Mesendoderm (in vitro differentiated cells): ENCODE data around the gene SULT1A1.

ENCODE experiments used
- DNase-seq: peaks from one replicate; pipeline ENCODE4 v3.0.0; 2013
- H2AK5ac ChIP-seq: 2 replicates; pipeline ENCODE4 v1.6.1; 2013; ENCODE audit warnings: low read length, inconsistent platforms
- H2BK120ac ChIP-seq: 2 replicates; pipeline ENCODE4 v1.6.1; 2013; ENCODE audit warnings: low read depth, mild to moderate bottlenecking, low read length, moderate library complexity, mixed read lengths
- H2BK15ac ChIP-seq: replicated peaks from 2 replicates; pipeline ENCODE4 v1.6.1; 2013; ENCODE audit warnings: low read depth, mild to moderate bottlenecking, moderate library complexity
- H2BK5ac ChIP-seq: 2 replicates; pipeline ENCODE4 v1.6.1; 2013; ENCODE audit warnings: low read length, inconsistent platforms
- H3K18ac ChIP-seq: 2 replicates; pipeline ENCODE4 v1.6.1; 2013; ENCODE audit warnings: mild to moderate bottlenecking, low read length, mixed read lengths
- H3K23ac ChIP-seq: one replicate; pipeline ENCODE4 v1.6.1; 2013; ENCODE audit warnings: low read length
- H3K27ac ChIP-seq: 2 replicates; pipeline ENCODE4 v1.5.1; 2013; ENCODE audit warnings: low read depth, mild to moderate bottlenecking, inconsistent platforms, low read length, moderate library complexity
- H3K27me3 ChIP-seq: 2 replicates; pipeline ENCODE4 v1.6.1; 2013; ENCODE audit warnings: low read length, control low read depth, mild to moderate bottlenecking, inconsistent platforms; ENCODE audit not compliant: insufficient read depth, poor library complexity
- H3K36me3 ChIP-seq: 2 replicates; pipeline ENCODE4 v1.6.1; 2013; ENCODE audit warnings: low read length, inconsistent platforms; ENCODE audit not compliant: control insufficient read depth, insufficient read depth
- H3K4ac ChIP-seq: one replicate; pipeline ENCODE4 v1.6.1; 2013; ENCODE audit warnings: low read depth, mild to moderate bottlenecking, low read length, moderate library complexity
- H3K4me1 ChIP-seq: 2 replicates; pipeline ENCODE4 v1.6.1; 2013; ENCODE audit warnings: low read depth, low read length, inconsistent platforms; ENCODE audit not compliant: control insufficient read depth
- H3K4me2 ChIP-seq: 2 replicates; pipeline ENCODE4 v1.6.1; 2013; ENCODE audit warnings: low read length
- H3K4me3 ChIP-seq: 2 replicates; pipeline ENCODE4 v1.5.1; 2013; ENCODE audit warnings: mild to moderate bottlenecking, low read length
- H3K56ac ChIP-seq: one replicate; pipeline ENCODE4 v1.6.1; 2013; ENCODE audit warnings: low read length
- H3K79me1 ChIP-seq: 2 replicates; pipeline ENCODE4 v1.6.1; 2013; ENCODE audit warnings: low read length, inconsistent platforms
- H3K79me2 ChIP-seq: 2 replicates; pipeline ENCODE4 v1.6.1; 2013; ENCODE audit warnings: mild to moderate bottlenecking, low read length; ENCODE audit not compliant: control insufficient read depth, insufficient read depth
- H3K9ac ChIP-seq: 2 replicates; pipeline ENCODE4 v1.6.1; 2013; ENCODE audit warnings: low read length, inconsistent platforms
- H4K5ac ChIP-seq: one replicate; pipeline ENCODE4 v1.6.1; 2013; ENCODE audit warnings: low read length
- H4K8ac ChIP-seq: one replicate; pipeline ENCODE4 v1.6.1; 2013; ENCODE audit warnings: low read depth, mild to moderate bottlenecking, control low read depth, low read length, moderate library complexity
- WGBS: extraction: QIAGEN DNeasy Blood & Tissue Kit; methylation state at CpG from one replicate; pipeline ENCODE4 v1.1.7; 2013; ENCODE audit warnings: low lambda C conversion rate, missing lambda C conversion rate; ENCODE audit not compliant: insufficient coverage; ENCODE audit errors: extremely low coverage; 5-methylcytosine and 5-hydroxymethylcytosine counted together

The SULT1A1 gene

GRCh38 chr16:28586466-28586865 is 23.4 kb downstream of the SULT1A1 start:
- DNase-seq: no peak

GRCh38 chr16:28585674-28586073 is 24.2 kb downstream of the SULT1A1 start:
- Histone ChIP-seq H3K9ac (no peak overlapping the region), H3K4ac (no peak overlapping the region), H2AK5ac (no peak overlapping the region), H3K4me2 (no peak overlapping the region), H2BK5ac (no peak overlapping the region), H3K79me1 (no peaks in the 10 kb centered on the region), H4K5ac (no peak overlapping the region), H3K27me3 (no peaks in the 10 kb centered on the region), H3K4me1 (no peaks in the 10 kb centered on the region), H3K56ac (no peak overlapping the region), H3K36me3 (no peaks in the 10 kb centered on the region), H3K18ac (no peak overlapping the region), H2BK15ac (no peak overlapping the region), H4K8ac (no peak overlapping the region), H3K79me2 (no peaks in the 10 kb centered on the region), H3K27ac (no peak overlapping the region), H3K4me3 (no peak overlapping the region), H3K23ac (no peak overlapping the region), H2BK120ac (no peak overlapping the region)
- WGBS: no CpG with 5 or more reads among the region's 11 CpGs
- no peak for DNase-seq

More at GRCh38 chr16:28586466-28586865, 23.4 kb downstream of the SULT1A1 start:
- no peaks in the 10 kb centered on the region for H3K27me3 ChIP-seq
- H4K5ac ChIP-seq: no peak overlapping the region
- WGBS: no CpG with 5 or more reads among the region's 3 CpGs
- H2BK5ac ChIP-seq: no peak overlapping the region
- no peak overlapping the region for H4K8ac ChIP-seq
- H3K4ac ChIP-seq: no peak overlapping the region
- H3K4me3 ChIP-seq: no peak overlapping the region
- no peak overlapping the region for H2AK5ac ChIP-seq
- no peak overlapping the region for H2BK120ac ChIP-seq
- H3K79me1 ChIP-seq: no peaks in the 10 kb centered on the region
- no peak overlapping the region for H3K9ac ChIP-seq
- no peak overlapping the region for H3K56ac ChIP-seq
- H3K79me2 ChIP-seq: no peaks in the 10 kb centered on the region
- no peak overlapping the region for H3K4me2 ChIP-seq
- no peak overlapping the region for H3K18ac ChIP-seq
- H3K23ac ChIP-seq: no peak overlapping the region
- no peak overlapping the region for H2BK15ac ChIP-seq
- H3K36me3 ChIP-seq: no peaks in the 10 kb centered on the region
- no peaks in the 10 kb centered on the region for H3K4me1 ChIP-seq
- H3K27ac ChIP-seq: no peak overlapping the region

- Histone ChIP-seq H3K23ac (no peak overlapping the region), H3K4me3 (no peak overlapping the region), H3K36me3 (no peaks in the 10 kb centered on the region), H3K9ac (no peak overlapping the region), H3K56ac (no peak overlapping the region), H3K27me3 (no peaks in the 10 kb centered on the region), H4K8ac (no peak overlapping the region), H3K79me2 (no peaks in the 10 kb centered on the region), H3K4me1 (no peaks in the 10 kb centered on the region), H3K79me1 (no peaks in the 10 kb centered on the region), H3K27ac (no peak overlapping the region), H3K4me2 (no peak overlapping the region), H2BK5ac (no peak overlapping the region), H2AK5ac (no peak overlapping the region), H4K5ac (no peak overlapping the region), H3K18ac (no peak overlapping the region), H2BK120ac (no peak overlapping the region), H3K4ac (no peak overlapping the region), H2BK15ac (no peak overlapping the region)
- no CpG with 5 or more reads among the region's 15 CpGs for WGBS
- no peak for DNase-seq
Measured at GRCh38 chr16:28580726-28581315, 29.0 kb downstream of the SULT1A1 start.

GRCh38 chr16:28575446-28576109 is 34.3 kb downstream of the SULT1A1 start:
- Histone ChIP-seq H3K4ac (no peak overlapping the region), H3K27me3 (no peaks in the 10 kb centered on the region), H3K9ac (no peak overlapping the region), H3K23ac (no peak overlapping the region), H2AK5ac (no peak overlapping the region), H2BK5ac (no peak overlapping the region), H3K79me2 (no peaks in the 10 kb centered on the region), H2BK120ac (no peak overlapping the region), H4K8ac (no peak overlapping the region), H2BK15ac (no peak overlapping the region), H3K18ac (no peak overlapping the region), H3K56ac (no peak overlapping the region), H3K4me3 (no peak overlapping the region), H3K36me3 (no peaks in the 10 kb centered on the region), H3K4me2 (no peak overlapping the region), H3K4me1 (peaks cover 9% of the 10 kb centered on the region), H3K79me1 (no peaks in the 10 kb centered on the region), H4K5ac (no peak overlapping the region), H3K27ac (no peak overlapping the region)
- no peak for DNase-seq
- no CpG with 5 or more reads among the region's 8 CpGs for WGBS

- H3K79me1 ChIP-seq: peaks cover under 1% of the 10 kb centered on the region
- WGBS: no CpG with 5 or more reads among the region's 2 CpGs
Measured at GRCh38 chr16:28574925-28575324, 34.9 kb downstream of the SULT1A1 start.

More at GRCh38 chr16:28574925-28575324, 34.9 kb downstream of the SULT1A1 start:
- peaks cover 9% of the 10 kb centered on the region for H3K4me1 ChIP-seq
- H2BK5ac ChIP-seq: no peak overlapping the region
- H3K18ac ChIP-seq: no peak overlapping the region
- no peak overlapping the region for H3K56ac ChIP-seq
- H2BK120ac ChIP-seq: no peak overlapping the region
- H3K9ac ChIP-seq: no peak overlapping the region
- H3K27ac ChIP-seq: no peak overlapping the region
- no peak overlapping the region for H3K4me3 ChIP-seq
- H4K5ac ChIP-seq: no peak overlapping the region
- H3K23ac ChIP-seq: no peak overlapping the region
- no peak overlapping the region for H4K8ac ChIP-seq
- H2BK15ac ChIP-seq: no peak overlapping the region
- H3K27me3 ChIP-seq: no peaks in the 10 kb centered on the region
- H2AK5ac ChIP-seq: no peak overlapping the region
- H3K4ac ChIP-seq: no peak overlapping the region
- no peak overlapping the region for H3K4me2 ChIP-seq
- H3K36me3 ChIP-seq: no peaks in the 10 kb centered on the region
- DNase-seq: no peak
- no peaks in the 10 kb centered on the region for H3K79me2 ChIP-seq
